Measurements from ENCODE around the gene FOXRED2.

DNA sequence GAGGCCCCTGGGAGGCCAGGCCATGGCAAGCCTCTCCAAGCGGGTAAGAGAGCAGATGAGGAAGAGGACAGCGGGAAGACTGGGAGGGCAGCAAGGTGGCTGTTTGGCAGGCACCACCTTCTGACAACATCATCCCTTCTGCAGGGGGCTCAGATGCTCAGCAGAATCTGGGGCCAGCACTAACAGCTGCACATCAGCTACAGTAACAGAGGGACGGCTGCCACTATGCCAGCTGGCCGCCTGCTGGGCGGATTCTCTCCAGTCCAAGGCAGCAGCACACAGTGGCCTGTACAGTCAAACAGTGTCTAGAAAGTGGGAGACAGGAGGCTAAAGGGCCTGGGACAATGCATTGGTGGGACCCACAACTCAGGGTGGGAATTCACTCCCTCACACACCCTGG lies 14.7 kb downstream of the FOXRED2 start:
- TF ChIP-seq POLR2A (IDR thresholded peaks at IDR 0.05; ENCODE audit: low read length) (no peak), GATA1 (IDR thresholded peaks at IDR 0.05; ENCODE audit: low read depth, low read length) (no peak)
